HG03135 (cell line): Measurements from ENCODE around the gene APOO.
"Not testable (repeated sequence)": the region's sequence is repeated elsewhere in the genome, so short reads cannot be mapped to it uniquely, and the experiment has no call there.

ENCODE experiments used
- ATAC-seq: cut with Tn5 transposase; IDR thresholded peaks from one replicate; pipeline ENCODE4 v1.9.1; 2021; ENCODE audit warnings: mild to moderate bottlenecking, moderate library complexity; ENCODE audit not compliant: unreplicated experiment

The APOO gene

GRCh38 chrX:23861215-23861896 is 46.4 kb downstream of the APOO start:
- ATAC-seq = no peak

GRCh38 chrX:23859238-23859637 is 48.5 kb downstream of the APOO start:
- not testable (repeated sequence) for ATAC-seq

DNA sequence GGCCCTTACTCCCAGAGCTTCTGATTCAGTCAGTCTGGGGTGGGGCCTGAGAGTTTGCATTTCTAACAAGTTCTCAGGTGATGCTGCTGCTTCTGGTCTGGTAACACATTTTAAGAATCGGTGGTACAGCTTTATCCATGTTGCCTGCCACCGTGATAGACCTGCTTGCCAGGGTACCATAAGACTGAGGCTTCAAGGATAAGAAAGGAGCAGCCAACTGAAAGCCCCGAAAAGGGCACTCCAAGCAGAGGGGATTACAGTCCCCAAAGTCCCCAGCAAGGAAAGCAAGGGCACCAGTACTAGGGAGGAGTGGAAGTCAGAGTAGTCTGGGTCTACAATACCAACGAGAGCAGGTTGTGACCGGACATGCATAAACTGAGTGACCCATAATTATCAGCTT is 49.8 kb downstream of the APOO start:
- ATAC-seq = no peak

DNA sequence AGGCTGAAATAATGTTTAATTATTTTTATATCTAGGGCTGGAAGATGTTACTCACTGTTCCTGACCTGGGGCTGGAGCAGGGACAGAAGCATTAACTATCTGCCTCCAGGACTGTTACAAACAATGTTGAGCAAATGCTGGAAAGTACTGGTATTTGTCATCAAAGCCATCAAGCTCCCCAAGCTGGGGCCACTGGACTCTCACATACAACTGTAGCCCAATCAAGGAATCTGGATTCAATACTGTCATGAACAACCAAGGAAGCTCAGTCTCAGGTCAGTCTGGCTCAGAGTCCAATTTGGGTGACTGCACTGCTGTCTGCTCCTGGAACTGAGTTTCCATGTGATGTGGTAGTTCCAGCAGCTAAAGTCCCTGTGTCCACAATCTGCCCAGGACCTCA is 50.4 kb downstream of the APOO start:
- no peak for ATAC-seq

DNA sequence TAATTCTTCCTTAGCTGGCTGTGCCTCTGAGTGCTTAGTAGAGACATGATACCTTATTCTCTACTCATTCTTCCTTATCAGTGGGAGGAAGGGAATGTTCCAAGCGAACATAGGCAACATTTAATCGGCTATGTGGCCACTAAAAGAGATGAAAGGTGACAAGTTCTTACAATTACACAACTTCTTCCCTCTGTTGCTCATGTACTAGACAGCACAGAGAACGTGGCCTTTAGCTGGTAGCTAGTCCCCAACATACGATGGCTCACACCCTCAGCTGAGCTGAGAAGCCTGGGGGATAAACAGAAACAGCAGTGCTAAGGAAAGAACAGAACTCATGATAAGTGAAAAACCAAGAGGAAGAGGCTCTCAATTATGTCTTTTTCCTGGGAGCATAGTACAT is 52.2 kb downstream of the APOO start:
- ATAC-seq = no peak

DNA sequence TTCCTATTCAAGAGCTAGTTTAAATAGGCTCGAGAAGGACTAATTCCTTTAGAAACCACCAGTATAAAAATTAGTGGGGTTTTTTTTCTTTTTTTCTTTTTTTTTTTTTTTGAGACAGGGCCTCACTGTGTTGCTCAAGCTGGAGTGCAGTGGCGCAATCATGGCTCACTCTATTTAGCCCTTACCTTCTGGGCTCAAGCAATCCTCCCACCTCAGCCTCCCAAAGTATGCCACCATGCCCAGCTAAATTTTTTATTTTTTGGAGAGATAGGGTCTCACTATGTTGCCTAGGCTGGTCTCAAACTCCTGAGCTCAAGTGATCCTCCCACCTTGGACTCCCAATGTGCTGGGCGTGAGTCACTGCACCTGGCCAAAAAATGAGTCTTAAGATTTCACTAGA is 52.8 kb downstream of the APOO start:
- ATAC-seq = no peak

- ATAC-seq = no peak
Observed at GRCh38 chrX:23854122-23854521, 53.6 kb downstream of the APOO start.

GRCh38 chrX:23851544-23851943 is 56.2 kb downstream of the APOO start:
- no peak for ATAC-seq

GRCh38 chrX:23849241-23849640 is 58.5 kb downstream of the APOO start:
- no peak for ATAC-seq

GRCh38 chrX:23845351-23845817 is 62.4 kb downstream of the APOO start:
- no peak for ATAC-seq

DNA sequence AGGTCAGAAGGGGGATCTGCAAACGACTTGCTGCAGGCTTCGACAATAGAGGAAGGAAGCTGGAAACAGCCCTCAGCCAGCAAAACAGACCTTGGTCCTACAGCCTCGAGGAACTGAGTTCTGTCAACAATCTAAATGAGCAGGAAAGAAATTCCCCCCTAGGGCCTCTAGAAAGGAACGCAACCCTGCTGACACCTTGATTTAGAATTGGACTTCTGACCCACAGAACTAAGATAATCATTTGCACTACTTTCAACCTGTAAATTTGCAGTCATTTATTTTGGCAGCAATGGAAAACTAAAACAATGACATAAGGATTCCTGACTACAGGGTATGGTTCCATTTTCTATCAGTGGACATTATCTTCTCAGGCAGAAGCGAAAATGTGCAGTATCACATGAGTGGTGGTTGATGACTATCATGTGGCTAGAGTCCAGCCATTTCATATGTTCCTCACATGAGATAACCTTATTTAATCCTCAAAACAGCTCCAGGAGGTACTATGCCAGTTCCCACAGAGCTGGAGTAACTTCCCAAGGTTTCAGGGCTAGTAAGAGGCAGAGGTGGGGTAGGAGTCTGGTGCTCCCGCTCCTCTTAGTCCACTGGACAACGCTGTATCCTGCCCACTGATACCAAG is 63.1 kb downstream of the APOO start:
- ATAC-seq = no peak

DNA sequence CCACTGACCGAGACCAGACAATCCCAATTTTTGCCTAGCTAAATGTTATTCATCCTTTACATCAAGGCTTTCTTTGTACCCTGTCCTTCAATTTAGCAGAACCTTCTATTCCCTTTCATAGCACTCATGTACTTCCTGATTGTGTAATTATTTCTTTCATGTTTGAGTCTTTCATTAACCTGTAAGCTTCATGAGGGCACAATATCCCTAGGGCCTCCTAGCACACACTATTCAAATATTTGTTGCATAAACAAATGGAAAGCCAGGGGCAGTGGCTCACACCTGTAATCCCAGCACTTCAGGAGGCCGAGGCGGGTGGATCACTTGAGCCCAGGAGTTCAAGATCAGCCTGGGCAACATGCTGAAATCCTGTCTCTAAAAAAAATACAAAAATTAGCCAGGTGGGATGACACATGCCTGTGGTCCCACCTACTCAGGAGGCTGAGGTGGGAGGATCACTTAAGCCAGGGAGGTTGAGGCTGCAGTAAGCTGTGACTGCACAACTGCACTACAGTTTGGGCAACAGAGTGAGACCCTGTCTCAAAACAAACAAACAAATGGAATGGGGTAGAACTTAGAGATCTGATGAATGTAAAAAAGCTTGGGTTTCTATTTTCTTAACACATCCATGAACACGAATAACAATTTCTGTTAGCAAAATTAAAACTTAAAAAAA is 65.8 kb downstream of the APOO start:
- no peak for ATAC-seq

GRCh38 chrX:23840674-23841073 is 67.1 kb downstream of the APOO start:
- ATAC-seq = no peak

- ATAC-seq = no peak
Observed at GRCh38 chrX:23838953-23839352, 68.8 kb downstream of the APOO start.

DNA sequence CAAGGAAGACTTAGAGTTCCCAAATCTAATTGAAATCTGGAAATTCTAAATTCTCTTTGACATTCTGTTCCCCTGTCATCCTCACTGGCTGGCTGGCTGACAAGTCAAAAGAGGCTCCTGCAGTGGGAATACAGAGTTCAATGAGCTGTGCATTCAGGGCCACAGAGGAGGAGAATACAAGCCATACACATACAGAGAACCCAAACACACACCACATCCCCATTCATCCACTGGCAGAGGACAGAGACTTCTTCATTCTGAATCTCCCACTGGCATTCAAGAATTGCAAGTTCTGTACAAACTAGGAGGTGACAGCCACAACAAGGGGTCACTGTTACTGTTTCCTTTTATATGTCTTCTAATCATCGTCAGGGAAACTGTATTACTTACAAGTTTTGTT is 75.0 kb downstream of the APOO start:
- no peak for ATAC-seq

DNA sequence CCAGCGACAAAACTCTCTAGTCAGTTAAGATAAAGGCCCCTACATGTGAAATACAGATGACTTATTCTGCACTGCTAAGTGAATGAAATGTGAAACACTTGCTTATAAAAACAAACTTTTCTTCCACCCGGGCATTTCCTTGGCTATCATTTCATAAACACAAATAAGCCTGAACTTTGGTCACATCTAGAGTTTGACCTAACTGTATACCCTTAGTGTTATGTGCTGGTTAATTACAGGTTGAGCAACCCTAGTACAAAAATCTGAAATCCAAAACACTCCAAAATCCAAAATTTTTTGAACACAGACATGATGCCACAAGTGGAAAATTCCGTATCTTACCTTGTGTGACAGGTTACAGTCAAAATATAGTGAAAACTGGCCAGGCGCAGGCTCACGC is 78.9 kb downstream of the APOO start:
- no peak for ATAC-seq

DNA sequence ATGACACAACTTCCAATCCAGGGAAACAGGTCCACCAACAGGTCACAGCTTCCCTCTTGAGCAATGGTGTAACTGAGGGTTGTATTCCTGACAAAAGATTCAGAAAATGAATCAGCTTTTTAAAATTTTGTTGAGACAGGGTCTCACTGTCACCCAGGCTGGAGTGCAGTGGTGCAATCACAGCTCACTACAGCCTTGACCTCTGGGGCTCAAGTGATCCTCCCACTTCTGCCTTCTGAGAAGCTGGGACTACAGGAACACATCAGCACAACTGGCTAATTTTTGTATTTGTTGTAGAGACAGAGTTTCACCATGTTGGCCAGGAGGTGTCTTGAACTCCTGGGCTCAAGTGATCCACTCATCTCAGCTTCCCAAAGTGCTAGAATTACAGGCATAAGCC is 81.1 kb downstream of the APOO start:
- no peak for ATAC-seq

- ATAC-seq = no peak
Observed at GRCh38 chrX:23826216-23826615, 81.5 kb downstream of the APOO start.

DNA sequence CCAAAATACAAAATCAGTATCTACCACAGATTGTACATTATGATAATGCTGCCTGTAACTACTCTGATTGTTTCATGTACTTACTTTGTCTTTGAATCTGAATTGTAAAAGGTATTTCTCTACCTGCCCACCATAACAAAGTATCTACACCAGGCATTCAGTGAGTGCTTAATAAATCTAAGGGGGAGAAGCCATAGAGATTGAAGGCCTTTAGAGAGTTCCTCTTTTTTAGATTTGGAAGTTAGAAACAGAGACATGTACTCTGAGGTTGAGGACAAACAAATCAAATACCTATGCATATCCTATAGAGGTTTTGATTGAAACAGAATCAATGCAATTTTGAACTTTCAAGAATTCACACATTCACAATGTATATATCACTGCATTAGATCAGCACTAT is 82.1 kb downstream of the APOO start:
- ATAC-seq = no peak

DNA sequence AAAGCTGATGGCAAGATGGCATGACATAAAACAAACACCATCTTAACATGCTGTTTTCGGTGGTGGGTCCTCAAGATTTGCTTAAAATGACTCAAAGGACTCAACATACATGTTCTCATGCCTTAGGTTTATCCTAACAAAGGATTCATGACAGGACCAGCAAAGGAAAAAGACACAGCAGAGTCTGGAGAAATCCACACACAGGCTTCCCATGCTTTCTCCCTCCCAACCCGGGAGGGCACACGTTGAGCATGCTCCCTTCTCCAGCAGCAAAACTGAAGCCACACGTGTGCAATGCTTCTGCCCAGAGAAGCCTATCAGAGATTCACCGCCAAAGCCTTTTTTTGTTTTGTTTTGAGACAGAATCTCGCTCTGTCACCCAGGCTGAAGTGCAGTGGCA is 84.9 kb downstream of the APOO start:
- ATAC-seq = no peak

GRCh38 chrX:23822397-23822796 is 85.3 kb downstream of the APOO start:
- no peak for ATAC-seq

DNA sequence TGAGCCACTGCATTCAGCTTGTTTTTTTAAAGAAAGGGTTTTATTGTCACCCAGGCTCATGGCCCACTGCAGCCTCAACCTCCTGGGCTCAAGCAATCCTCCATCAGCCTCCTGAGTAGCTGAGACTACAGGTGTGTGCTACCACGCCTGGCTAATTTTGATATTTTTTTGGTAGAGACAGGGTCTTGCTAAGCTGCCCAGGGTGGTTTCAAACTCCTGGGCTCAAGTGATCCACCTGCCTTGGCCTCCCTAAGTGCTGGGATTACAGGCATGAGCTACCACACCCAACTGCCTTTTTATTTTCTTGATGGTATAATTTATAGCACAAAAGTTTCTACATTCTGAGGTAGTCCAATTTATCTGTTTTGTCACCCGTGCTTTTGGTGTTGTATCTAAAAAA is 85.9 kb downstream of the APOO start:
- ATAC-seq = no peak
